ENCODE measurements around the gene CCL25.

GRCh38 chr19:8021374-8021773, 31.2 kb upstream of the CCL25 start:
- TF ChIP-seq CTCF (IDR thresholded peaks at IDR 0.05 in 2 of 3, conservative IDR thresholded peaks at IDR 0.05 in 1 of 3; ENCODE audit: insufficient read depth in 2 of 3, low read depth in 1 of 3, low read length in 3 of 3) = no peak
- TF ChIP-seq POLR2A (conservative IDR thresholded peaks at IDR 0.05) = no peak
- TF ChIP-seq E2F8 (IDR thresholded peaks at IDR 0.05; ENCODE audit: low read depth, partially characterized antibody) = no peak
- TF ChIP-seq SMAD3 (CRISPR knock-in tag; conservative IDR thresholded peaks at IDR 0.05) = no peak
- TF ChIP-seq PHF8 (IDR thresholded peaks at IDR 0.05; ENCODE audit: borderline replicate concordance, low read length) = no peak
- no peak for TF ChIP-seq ZBTB2 (IDR thresholded peaks at IDR 0.05)
